Fibroblast of skin of back (primary cell): ENCODE data around the gene HMMR.

Experiments
- DNase-seq: peaks from one replicate; pipeline ENCODE4 v3.0.0-alpha.2; 2013

HMMR gene

GRCh38 chr5:163459462-163459818 is 992 bp upstream of the HMMR start:
- DNase-seq, result no peak

GRCh38 chr5:163459819-163460561 is 442 bp upstream of the HMMR start, which contains the start of gene NUDCD2:
TSS of gene NUDCD2 (minus strand) at chr5:163460102. CDS start at chr5:163460050, 52 bp downstream.
- peak; percentile 99 for DNase-seq

- no peak for DNase-seq
Observed at GRCh38 chr5:163463063-163463435, 2.6 kb downstream of the HMMR start.

- no peak for DNase-seq
Observed at GRCh38 chr5:163467682-163468081, 7.2 kb downstream of the HMMR start.

GRCh38 chr5:163473635-163474243 is 13.3 kb downstream of the HMMR start:
- DNase-seq, result no peak

GRCh38 chr5:163475411-163475810 is 15.0 kb downstream of the HMMR start:
- no peak for DNase-seq

- peak; percentile 52 for DNase-seq
Observed at GRCh38 chr5:163478126-163478981, 17.9 kb downstream of the HMMR start.

- no peak for DNase-seq
Observed at GRCh38 chr5:163478982-163479271, 18.5 kb downstream of the HMMR start.

GRCh38 chr5:163489055-163489744 is 28.8 kb downstream of the HMMR start:
- DNase-seq, result no peak

GRCh38 chr5:163489745-163490075 is 29.3 kb downstream of the HMMR start:
- DNase-seq, result no peak

GRCh38 chr5:163496286-163496685 is 35.9 kb downstream of the HMMR start:
- peak; percentile 67 for DNase-seq

GRCh38 chr5:163497315-163497714 is 36.9 kb downstream of the HMMR start:
- DNase-seq, result no peak

- DNase-seq, result peak; percentile 70
Observed at GRCh38 chr5:163498886-163499285, 38.5 kb downstream of the HMMR start.

- DNase-seq, result no peak
Observed at GRCh38 chr5:163502521-163502920, 42.1 kb downstream of the HMMR start.

- peak; percentile 81 for DNase-seq
Observed at GRCh38 chr5:163503106-163504078, 43.0 kb downstream of the HMMR start.

GRCh38 chr5:163504079-163504931 is 43.9 kb downstream of the HMMR start:
- DNase-seq, result peak; percentile 57

- no peak for DNase-seq
Observed at GRCh38 chr5:163505049-163505367, 44.6 kb downstream of the HMMR start.

GRCh38 chr5:163505368-163506094 is 45.1 kb downstream of the HMMR start, which contains the start of gene MAT2B:
TSS of gene MAT2B (plus strand) at chr5:163505619. CDS start at chr5:163505687, 68 bp downstream.
- DNase-seq, result peak; percentile 95

GRCh38 chr5:163506095-163506457 is 45.6 kb downstream of the HMMR start:
- no peak for DNase-seq

- peak; percentile 23 for DNase-seq
Observed at GRCh38 chr5:163506726-163507125, 46.3 kb downstream of the HMMR start.
